Osteoblast (primary cell): ENCODE measurements around the gene IRF7. TPM values are rescaled to one million over a fixed set of nuclear protein-coding genes. Genes with fewer than 3 reads are reported as not detected.

Experiments
- DNase-seq: peaks from one replicate; pipeline ENCODE4 v3.0.0; 2011; ENCODE audit warnings: low spot score, mixed read lengths; ENCODE audit not compliant: insufficient read length; ENCODE audit errors: missing footprints
- H2AFZ ChIP-seq: 2 replicates; pipeline ENCODE4 v1.6.0; 2011; ENCODE audit warnings: mild to moderate bottlenecking, low read length
- H3K27ac ChIP-seq: 2 replicates; pipeline ENCODE4 v1.5.1; 2011; ENCODE audit warnings: mild to moderate bottlenecking, low read depth, low read length, moderate library complexity
- H3K27me3 ChIP-seq: 2 replicates; pipeline ENCODE4 v1.6.0; 2012; ENCODE audit warnings: mild to moderate bottlenecking, control low read depth, inconsistent platforms, low read length, moderate library complexity; ENCODE audit not compliant: insufficient read depth
- H3K36me3 ChIP-seq: 2 replicates; pipeline ENCODE4 v1.5.1; 2011; ENCODE audit warnings: mild to moderate bottlenecking, low read length, control low read depth, moderate library complexity; ENCODE audit not compliant: insufficient read depth
- H3K4me1 ChIP-seq: 2 replicates; pipeline ENCODE4 v1.5.1; 2011; ENCODE audit warnings: mild to moderate bottlenecking, low read length, control low read depth, moderate library complexity; ENCODE audit not compliant: insufficient read depth
- H3K4me2 ChIP-seq: 2 replicates; pipeline ENCODE4 v1.6.0; 2011; ENCODE audit warnings: mild to moderate bottlenecking, low read length; ENCODE audit not compliant: insufficient read depth
- H3K4me3 ChIP-seq: fragments of 200-600 bp; sonication (generic); 3 replicates; pipeline ENCODE4 v1.5.1; 2012; ENCODE audit warnings: mild to moderate bottlenecking, low read length, inconsistent platforms; ENCODE audit not compliant: insufficient read depth
- H3K79me2 ChIP-seq: 2 replicates; pipeline ENCODE4 v1.6.0; 2012; ENCODE audit warnings: mild to moderate bottlenecking, low read length, control low read depth, inconsistent platforms; ENCODE audit not compliant: insufficient read depth
- H3K9me3 ChIP-seq: 2 replicates; pipeline ENCODE4 v1.5.1; 2011; ENCODE audit warnings: low read depth, low read length, control low read depth
- H4K20me1 ChIP-seq: 2 replicates; pipeline ENCODE4 v1.6.0; 2012; ENCODE audit warnings: mild to moderate bottlenecking, low read length, control low read depth; ENCODE audit not compliant: insufficient read depth
- total RNA-seq: library from RNA; depleted of rRNA; stranded (reverse); fragments of >200 nt; gene quantifications from 2 replicates; pipeline ENCODE4 v1.2.3, GENCODE V29; 2012
- TF ChIP-seq, protein P1 (sequence below): IDR thresholded peaks from 2 replicates; pipeline ENCODE4 v1.5.1; 2011; ENCODE audit warnings: mild to moderate bottlenecking, low read depth, low read length, moderate library complexity; ENCODE audit errors: extremely low read depth

Gene IRF7
- total RNA-seq, 1 donor, result 21.4 TPM

DNA sequence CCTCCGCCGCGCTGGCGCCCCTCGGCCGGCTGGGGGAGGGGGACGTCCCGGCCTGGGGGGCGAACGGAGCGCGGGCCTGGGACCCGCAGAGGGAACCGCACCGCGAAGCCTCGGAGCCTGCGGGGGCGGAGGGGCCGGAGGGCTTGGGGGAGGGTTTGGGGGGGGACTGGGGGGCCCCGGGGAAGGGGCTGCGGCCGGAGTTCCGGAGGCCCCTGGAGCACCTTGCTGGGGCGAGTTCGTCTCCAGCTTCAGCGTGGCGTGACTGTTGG lies 11.5 kb upstream of the IRF7 start:
- H3K4me1 ChIP-seq, result peaks cover 15% of the 10 kb centered on the region
- no peaks in the 10 kb centered on the region for H3K27me3 ChIP-seq
- H3K4me2 ChIP-seq, result no peak overlapping the region
- H3K4me3 ChIP-seq, result no peak overlapping the region
- peaks cover 3% of the 10 kb centered on the region for H4K20me1 ChIP-seq
- no peaks in the 10 kb centered on the region for H3K9me3 ChIP-seq
- no peak overlapping the region for H3K27ac ChIP-seq
- no peak for DNase-seq
- H3K79me2 ChIP-seq, result no peaks in the 10 kb centered on the region
- no peaks in the 10 kb centered on the region for H3K36me3 ChIP-seq
- TF ChIP-seq, protein P1, sequence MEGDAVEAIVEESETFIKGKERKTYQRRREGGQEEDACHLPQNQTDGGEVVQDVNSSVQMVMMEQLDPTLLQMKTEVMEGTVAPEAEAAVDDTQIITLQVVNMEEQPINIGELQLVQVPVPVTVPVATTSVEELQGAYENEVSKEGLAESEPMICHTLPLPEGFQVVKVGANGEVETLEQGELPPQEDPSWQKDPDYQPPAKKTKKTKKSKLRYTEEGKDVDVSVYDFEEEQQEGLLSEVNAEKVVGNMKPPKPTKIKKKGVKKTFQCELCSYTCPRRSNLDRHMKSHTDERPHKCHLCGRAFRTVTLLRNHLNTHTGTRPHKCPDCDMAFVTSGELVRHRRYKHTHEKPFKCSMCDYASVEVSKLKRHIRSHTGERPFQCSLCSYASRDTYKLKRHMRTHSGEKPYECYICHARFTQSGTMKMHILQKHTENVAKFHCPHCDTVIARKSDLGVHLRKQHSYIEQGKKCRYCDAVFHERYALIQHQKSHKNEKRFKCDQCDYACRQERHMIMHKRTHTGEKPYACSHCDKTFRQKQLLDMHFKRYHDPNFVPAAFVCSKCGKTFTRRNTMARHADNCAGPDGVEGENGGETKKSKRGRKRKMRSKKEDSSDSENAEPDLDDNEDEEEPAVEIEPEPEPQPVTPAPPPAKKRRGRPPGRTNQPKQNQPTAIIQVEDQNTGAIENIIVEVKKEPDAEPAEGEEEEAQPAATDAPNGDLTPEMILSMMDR, result no peak
- no peak overlapping the region for H2AFZ ChIP-seq

DNA sequence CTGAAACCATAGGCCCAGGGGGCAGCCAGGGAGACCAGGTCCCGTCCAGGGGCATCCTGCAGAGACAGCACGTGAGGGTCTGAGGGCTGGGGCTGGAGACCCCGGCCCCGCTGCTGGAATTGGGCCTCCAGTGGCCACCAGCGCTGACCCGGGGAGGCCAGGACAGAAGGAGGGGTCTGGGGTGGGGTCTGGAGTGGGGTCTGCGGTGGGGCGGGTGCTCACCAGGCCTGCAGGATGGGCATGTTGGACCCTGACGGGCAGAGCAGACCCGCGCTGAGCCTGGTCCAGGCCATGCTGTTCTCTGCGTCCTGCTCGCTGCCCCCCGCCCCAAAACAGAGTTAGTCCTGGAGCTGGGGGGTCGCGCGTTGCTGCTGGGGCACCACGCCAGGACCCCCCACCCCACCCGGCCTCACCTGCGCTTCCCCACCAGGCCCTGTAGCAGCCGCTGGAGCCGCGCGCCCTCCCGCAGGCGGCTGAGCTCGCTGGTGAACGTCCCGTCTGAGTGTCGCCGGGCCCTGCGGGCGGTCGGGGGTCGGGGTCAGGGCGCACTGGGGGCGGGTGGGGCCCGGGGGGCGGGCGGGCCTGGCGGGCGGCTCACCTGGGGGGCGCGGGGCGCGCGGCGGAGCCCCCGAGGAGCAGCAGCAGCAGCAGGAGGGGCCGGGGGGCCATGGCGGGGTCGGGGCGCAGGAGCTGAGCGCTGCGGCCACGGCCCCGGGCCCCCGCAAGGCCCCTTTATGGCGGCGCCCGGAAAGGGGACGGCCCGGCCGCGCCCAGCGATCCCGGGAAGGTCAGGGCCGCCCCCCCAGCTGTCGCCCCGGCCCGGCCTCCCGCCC lies 10.9 kb upstream of the IRF7 start, which contains the start of gene SCT:
Gene SCT (minus strand): TSS at position 707 of the 833 bp plus-strand sequence. CDS start 38 bp downstream, at position 669.
- Histone ChIP-seq H3K36me3 (no peaks in the 10 kb centered on the region), H3K79me2 (no peaks in the 10 kb centered on the region), H3K4me2 (no peak within 1 kb of the TSS), H4K20me1 (peaks cover 3% of the 10 kb centered on the region), H3K27ac (no peak within 1 kb of the TSS), H3K27me3 (no peaks in the 10 kb centered on the region), H3K9me3 (no peaks in the 10 kb centered on the region), H2AFZ (no peak within 1 kb of the TSS), H3K4me3 (no peak within 1 kb of the TSS), H3K4me1 (peaks cover 15% of the 10 kb centered on the region)
- TF ChIP-seq, protein P1, result no peak
- DNase-seq, result no peak

DNA sequence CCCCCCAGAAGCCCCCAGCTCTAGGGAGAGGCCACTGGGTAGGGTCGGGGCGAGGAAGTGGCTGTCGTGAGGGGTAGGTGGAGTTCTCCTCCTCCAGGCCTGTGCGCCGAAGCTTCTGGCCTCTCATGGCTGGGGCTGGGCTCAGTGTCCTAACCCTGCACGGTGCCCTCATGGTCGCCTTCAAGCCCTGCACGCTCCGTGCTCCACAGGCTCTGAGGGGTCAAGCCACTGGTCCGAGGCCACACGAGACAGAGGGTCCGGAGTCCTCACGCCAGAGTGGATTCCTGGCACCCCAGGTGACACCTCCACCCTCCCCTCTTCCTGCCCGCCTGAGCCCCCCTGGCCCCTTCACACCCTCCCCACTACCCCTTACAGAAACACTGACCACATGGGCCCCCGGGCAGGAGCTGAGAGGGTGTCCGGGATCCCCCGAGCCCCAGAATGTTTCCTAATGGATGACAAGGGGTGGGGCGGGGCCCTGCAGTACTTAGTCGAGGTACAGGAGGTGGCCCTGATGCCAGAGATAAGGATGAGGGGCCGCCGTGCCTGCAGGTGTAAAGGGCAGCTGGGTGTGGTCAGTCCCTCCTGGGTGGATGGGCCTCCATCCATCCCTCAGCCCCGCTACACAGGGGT lies 10.0 kb upstream of the IRF7 start:
- H3K79me2 ChIP-seq, result no peaks in the 10 kb centered on the region
- H3K9me3 ChIP-seq, result no peaks in the 10 kb centered on the region
- peaks cover 15% of the 10 kb centered on the region for H3K4me1 ChIP-seq
- no peak overlapping the region for H3K4me2 ChIP-seq
- no peak overlapping the region for H3K4me3 ChIP-seq
- H4K20me1 ChIP-seq, result peaks cover 6% of the 10 kb centered on the region
- H3K27me3 ChIP-seq, result no peaks in the 10 kb centered on the region
- H3K36me3 ChIP-seq, result no peaks in the 10 kb centered on the region
- no peak overlapping the region for H2AFZ ChIP-seq
- no peak overlapping the region for H3K27ac ChIP-seq
- TF ChIP-seq, protein P1, result no peak
- DNase-seq, result no peak
